SKM-1 (cell line): ENCODE results near the gene AMMECR1.
"Not testable (repeated sequence)": the region's sequence is repeated elsewhere in the genome, so short reads cannot be mapped to it uniquely, and the experiment has no call there.

Source experiments
- DNase-seq: peaks from one replicate; lab custom pipeline; 2025; ENCODE audit not compliant: unreplicated experiment; lab: John Stamatoyannopoulos, UW

AMMECR1 gene

DNA sequence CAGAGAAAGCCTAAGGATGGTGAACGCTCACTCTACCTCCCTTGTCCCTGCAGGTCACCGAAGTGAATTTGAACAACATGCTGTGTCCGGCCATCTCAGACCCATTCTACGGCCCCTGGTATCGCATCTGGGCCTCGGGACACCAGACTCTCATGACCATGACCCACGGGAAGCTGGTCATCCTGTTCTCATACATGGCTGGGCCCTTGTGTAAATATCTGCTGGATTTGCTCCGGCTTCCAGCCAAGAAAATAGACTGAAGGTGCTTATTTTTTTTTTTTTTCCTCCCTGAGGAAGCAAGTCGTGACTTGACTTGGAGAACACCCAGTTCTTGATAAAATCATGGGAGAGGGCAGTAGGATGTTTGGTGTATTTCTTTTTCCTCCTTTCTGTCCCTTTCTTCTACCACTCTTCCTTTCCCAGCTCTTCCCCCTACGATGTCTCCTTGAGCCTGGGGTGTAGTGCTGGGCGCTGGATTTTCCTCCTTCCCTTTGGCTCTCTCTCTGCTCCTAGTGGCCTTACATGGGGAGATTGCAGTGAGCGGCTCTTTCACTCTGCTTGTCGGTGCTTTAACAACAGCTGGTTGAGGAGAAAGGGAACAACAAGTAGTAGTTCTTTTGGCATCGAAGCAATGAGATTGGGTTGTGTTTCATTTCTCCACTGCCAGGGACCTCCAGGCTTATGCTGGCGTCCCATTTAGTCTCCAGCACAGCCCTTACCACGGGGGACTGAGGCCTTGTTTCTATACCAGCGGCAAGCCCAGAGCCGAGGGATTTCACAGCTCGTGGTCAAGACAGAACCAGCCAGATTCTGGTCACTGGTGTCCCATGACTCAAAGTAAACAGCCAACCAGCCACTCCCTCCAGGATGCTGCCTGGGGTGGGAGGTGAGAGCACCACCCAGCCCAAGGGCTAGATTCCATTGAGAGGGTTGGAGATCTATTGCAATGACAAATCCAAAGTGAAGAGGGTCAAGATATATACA, 144.4 kb downstream of the AMMECR1 start:
- DNase-seq = no peak

DNA sequence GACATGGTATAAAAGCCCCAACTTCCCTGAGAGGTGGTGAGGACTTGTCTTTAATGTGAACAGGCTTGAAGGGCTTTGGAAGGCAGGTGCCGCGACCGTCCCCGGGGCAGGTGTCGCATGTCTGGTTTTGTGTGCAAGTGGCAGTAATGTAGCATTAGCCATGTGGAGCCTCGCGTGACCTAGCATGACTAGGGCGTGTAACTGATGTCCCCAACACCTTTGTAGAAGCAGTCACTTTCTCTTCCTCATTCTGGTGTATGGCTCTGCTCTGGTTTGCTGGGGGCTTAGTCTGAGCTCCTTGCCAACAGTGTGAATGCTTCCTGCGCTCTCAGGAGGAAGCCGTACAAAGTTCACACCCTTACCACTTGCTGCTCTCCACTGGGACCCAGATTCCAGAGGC, 145.7 kb downstream of the AMMECR1 start:
- DNase-seq = no peak

DNA sequence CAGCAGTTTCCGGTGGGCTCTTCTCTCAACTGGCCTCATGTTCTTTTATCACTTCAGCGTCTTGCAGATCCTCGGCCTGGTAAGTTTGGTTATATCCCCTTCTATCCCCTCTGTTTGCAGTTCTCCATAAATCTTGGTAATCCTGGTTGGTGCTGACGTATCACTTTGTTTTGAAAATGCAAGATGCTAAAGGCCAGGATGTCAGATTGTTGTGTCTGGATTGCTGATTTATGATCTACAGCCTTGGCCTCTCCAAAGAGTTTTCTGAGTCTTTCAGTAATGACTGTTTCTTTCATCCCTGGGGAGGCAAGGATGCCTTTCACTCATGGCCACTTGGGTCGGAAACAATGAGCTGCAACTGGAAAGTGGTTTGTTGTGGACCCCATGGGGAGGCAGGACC, 146.4 kb downstream of the AMMECR1 start:
- DNase-seq = no peak

GRCh38 chrX:110170029-110170428, 147.9 kb downstream of the AMMECR1 start:
- no peak for DNase-seq

- DNase-seq = no peak
Measured at GRCh38 chrX:110168585-110168984, 149.3 kb downstream of the AMMECR1 start.

DNA sequence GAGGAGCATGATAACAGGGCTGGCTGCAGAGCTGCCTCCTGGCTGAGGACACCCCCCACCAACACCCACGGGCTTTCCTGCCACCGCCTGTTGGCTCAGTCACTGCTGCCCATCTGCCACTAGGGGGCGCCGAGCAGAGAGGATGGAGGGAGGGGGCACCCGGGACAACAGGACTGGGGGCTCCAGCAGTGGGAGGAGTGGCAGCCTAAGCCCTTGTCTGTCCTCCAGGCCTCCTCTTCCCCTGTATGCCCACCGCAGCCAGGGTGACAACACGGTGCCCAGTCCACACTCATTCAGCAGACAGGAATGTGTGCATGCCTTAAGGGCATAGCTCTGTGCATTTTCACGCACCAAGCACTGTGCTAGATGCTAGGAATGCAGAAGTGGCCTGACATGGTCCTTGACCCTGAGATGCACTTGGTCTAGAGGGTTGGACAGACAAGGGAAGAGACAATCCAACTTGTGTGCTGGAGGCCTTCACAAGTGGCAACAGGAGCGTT, 149.9 kb downstream of the AMMECR1 start:
- DNase-seq = no peak

GRCh38 chrX:110163488-110163887, 154.4 kb downstream of the AMMECR1 start:
- no peak for DNase-seq

DNA sequence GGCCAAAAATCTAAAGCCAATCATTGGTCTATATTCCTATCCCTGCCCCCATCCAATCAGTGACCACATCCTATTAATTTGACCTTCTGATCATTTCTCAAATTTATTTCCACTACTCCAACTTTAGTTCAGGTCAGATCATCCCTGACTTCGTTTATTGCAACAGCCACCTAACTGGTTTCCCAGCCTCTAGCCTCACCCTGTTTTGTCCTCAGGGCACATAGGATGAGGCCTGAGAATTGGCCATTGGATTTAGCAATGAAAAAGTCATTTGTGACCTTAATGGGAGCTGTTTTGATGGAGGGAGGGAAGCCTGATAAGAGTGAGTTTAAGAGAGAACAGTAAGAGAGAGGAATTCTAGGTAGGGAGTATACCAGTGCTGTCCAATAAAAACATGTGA, 155.0 kb downstream of the AMMECR1 start:
- DNase-seq = no peak

DNA sequence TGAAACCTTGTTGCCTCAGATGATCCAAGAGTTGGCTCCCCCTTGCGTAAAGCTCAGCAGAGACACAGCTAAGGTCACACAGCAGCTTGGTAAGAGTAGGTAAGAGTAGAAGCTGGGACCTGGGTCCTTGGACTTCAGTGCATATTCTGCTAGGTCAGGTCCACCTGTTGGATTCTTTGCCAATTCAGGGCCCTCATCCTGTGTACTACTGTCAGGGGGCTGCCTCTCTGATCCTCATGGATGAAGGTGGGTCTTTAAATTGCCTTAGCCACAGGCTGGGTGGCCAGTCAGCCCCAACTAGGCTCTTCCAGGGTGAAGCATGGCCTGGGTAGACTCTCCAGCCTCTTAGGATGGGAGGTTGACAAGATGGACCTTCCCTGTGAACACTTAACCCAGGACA, 155.8 kb downstream of the AMMECR1 start:
- no peak for DNase-seq

DNA sequence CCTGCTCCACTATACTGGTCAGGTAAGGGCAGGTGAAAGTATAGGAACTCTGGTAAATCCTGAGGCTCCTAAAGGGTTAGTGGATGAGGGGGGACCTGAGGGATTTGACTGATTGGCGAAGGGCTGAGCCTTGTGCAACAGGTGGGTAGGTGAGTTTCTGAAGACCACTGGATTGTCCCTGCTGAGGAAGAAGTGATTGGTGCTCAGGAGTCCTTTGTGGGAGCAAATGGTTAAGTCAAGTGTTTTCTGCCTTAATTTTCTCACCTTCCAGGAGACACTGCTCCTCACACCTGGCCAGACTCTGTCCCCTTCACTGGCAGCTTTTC, 156.6 kb downstream of the AMMECR1 start:
- no peak for DNase-seq

- DNase-seq = no peak
Measured at GRCh38 chrX:110159865-110160264, 158.0 kb downstream of the AMMECR1 start.

GRCh38 chrX:110159235-110159634, 158.7 kb downstream of the AMMECR1 start:
- no peak for DNase-seq

DNA sequence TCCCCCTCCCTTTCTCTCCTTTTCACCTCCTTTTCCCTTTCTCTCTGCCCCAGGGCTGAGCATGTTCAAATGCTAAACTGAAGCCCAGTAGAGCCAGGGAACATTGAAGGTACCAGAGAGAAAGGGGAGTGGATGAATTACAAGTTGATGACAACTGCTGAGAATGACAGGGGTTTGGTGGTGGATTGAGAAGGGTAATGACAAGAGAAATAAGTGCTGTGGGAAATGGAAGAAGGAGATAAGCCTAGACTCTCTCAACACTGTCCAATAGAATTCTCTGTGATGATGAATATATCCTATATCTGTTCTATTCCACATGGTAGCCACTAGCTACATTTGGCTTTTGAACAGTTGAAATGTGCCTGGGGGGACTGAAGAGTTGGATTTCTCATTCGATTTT, 160.4 kb downstream of the AMMECR1 start:
- no peak for DNase-seq

GRCh38 chrX:110156167-110156754, 161.6 kb downstream of the AMMECR1 start:
- DNase-seq = no peak

GRCh38 chrX:110155759-110156158, 162.1 kb downstream of the AMMECR1 start:
- no peak for DNase-seq

DNA sequence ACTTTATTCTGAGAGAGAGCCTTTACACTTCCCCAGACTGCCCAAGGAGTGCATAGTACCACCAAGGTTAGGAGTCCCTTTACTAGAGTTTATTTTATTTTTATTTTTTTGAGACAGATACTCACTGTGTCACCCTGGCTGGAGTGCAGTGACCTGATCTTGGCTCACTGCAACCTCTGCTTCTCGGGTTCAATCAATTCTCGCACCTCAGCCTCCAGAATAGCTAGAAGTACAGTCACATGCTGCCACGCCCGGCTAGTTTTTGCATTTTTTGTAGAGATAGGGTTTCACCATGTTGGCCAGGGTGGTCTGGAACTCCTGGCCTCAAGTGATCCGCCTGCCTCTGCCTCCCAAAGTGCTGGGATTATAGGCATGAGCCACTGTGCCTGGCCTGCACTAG, 163.6 kb downstream of the AMMECR1 start:
- DNase-seq = not testable (repeated sequence)

DNA sequence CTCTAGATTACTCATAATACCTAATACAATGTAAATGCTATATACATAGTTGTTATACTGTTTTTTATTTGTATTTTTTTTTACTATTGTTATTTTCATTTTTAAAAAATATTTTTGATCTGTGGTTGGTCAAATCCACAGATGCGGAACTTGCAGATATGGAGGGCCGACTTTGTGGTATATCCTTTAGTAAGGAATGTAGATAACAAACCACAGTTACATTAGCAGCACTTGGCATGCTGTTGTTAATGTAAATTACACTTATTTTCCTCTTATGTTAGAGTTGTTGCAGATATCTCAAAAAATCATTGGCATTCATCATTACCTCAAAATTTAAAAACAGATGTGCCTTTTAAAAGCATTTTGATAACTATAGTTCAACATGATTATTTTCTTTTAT, 164.0 kb downstream of the AMMECR1 start:
- DNase-seq = no peak

DNA sequence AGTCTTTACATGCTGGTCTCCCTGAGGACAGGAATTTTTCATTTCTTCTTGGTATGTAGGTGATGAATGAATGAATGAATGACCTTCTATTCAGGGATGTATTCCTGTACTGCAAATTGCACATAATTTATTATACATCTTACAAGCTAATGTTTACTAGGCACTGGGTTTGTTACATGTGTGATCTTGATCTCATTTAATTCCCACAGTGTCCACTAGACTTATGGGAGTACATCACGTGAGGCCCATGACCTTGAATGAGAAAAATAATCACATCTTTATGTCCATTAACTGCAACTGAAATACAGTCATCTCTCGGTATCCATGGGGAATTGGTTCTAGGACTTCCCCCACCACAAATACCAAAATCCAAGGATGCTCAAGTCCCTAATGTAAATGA, 164.6 kb downstream of the AMMECR1 start:
- no peak for DNase-seq

DNA sequence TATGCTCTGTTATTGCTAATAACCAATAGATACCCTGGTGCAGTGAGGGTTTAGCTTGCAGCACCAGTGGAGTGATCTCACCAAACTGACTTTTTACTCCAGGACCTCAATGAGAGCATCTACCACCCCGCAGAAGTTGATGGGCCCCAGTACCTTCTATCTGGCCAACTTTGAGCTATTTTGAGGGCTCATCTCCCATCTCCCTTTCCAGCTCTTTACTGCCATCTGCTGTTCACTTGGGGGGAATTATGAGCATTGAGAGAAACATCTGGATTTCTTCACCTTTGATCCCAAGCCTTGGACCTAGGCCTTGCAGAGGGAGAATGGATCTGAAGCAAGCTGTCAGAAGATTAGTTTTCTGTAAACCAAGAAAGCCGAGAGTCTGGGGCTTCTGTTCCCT, 171.4 kb downstream of the AMMECR1 start:
- no peak for DNase-seq

DNA sequence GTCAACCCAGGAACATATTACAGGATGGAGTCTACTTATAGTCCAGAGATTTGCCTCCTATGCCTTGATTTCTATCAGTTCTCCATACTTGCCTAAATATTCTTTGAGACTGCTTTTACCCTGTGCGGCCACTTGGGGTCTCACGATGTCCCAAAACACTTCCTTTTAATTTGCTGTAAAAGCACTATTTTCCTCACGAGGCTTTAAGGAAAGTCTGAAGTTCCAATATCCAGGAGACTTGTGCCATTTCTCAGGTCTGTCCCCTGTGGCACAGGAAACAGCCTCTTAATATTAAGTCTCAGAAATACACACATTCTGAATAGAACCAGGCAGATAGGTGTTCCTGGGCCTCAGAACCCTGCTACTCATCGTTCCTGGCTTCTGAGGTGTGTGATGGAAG, 172.0 kb downstream of the AMMECR1 start:
- no peak for DNase-seq

DNA sequence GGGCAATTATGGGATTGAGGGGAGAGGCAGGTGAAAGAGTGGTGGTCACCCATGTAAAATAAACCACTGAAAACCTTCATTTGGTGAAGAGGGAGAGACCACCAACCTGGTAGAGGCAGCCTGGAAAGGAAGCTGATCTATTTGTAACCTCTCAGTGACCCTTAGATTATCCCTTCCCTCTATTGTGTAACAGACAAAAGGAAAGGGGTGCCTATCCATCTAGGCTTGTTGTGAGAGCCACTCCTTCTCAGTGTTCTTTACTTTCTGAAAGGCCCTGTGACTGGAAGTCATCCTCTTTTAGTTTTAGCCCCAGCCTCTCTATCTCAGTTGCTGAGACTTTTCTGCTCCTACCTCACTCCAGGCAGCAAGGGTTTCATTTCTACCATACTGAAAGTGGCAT, 172.6 kb downstream of the AMMECR1 start:
- no peak for DNase-seq
